K562 (cell line): ENCODE measurements around the gene SEC14L1. TPM values are rescaled to one million over a fixed set of nuclear protein-coding genes. Genes with fewer than 3 reads are reported as not detected.

Source experiments
- CAMTA2 ChIP-seq: fragments of 250-450 bp; sonication (Bioruptor Pico); conservative IDR thresholded peaks from 2 replicates; pipeline ENCODE4 v1.5.1; 2022
- CREM ChIP-seq: IDR thresholded peaks from 2 replicates; pipeline ENCODE4 v1.6.1; 2014; ENCODE audit warnings: antibody characterized with exemption, low read depth
- E2F5 ChIP-seq: sonication (generic); formaldehyde crosslinking; IDR thresholded peaks from 2 replicates; pipeline ENCODE4 v1.8.0; 2022; ENCODE audit warnings: mild to moderate bottlenecking, missing genetic modification reagents
- MXD1 ChIP-seq: fragments of 250-450 bp; sonication (Bioruptor Pico); IDR thresholded peaks from 2 replicates; pipeline ENCODE4 v1.8.0; 2021; ENCODE audit warnings: borderline replicate concordance, mild to moderate bottlenecking, moderate library complexity; ENCODE audit not compliant: poor library complexity, severe bottlenecking
- NELFE ChIP-seq: IDR thresholded peaks from 2 replicates; pipeline ENCODE4 v1.6.1; 2011; ENCODE audit warnings: mild to moderate bottlenecking; ENCODE audit not compliant: insufficient read depth, insufficient read length
- NR2C1 ChIP-seq, 2 experiments: fragments of 450-650 bp; IDR thresholded peaks; 2 replicates each; pipeline ENCODE4 v1.6.1; 2017; ENCODE audit warnings: mild to moderate bottlenecking in 2 of 2, antibody characterized with exemption in 1 of 2, inconsistent platforms in 1 of 2, missing compliant biosample characterization in 1 of 2, missing genetic modification characterization in 1 of 2
- RBBP5 ChIP-seq: fragments of 200-600 bp; sonication (generic); IDR thresholded peaks from 2 replicates; pipeline ENCODE4 v1.6.1; 2012; ENCODE audit warnings: borderline replicate concordance, mild to moderate bottlenecking, low read length, control low read depth, inconsistent platforms; ENCODE audit not compliant: insufficient read depth, poor library complexity, severe bottlenecking
- SETDB1 ChIP-seq: IDR thresholded peaks from one replicate; pipeline ENCODE4 v1.6.1; 2012; ENCODE audit warnings: low read length, control low read depth, inconsistent platforms
- SMARCA4 ChIP-seq: fragments of 450-650 bp; IDR thresholded peaks from 2 replicates; pipeline ENCODE4 v1.6.1; 2016
- SREBF2 ChIP-seq: sonication (generic); formaldehyde crosslinking; IDR thresholded peaks from 2 replicates; pipeline ENCODE4 v1.4.0; 2020; ENCODE audit warnings: mild to moderate bottlenecking, missing genetic modification reagents
- TARDBP ChIP-seq: fragments of 450-650 bp; IDR thresholded peaks from 2 replicates; pipeline ENCODE4 v1.6.1; 2016
- TFE3 ChIP-seq: fragments of 450-650 bp; formaldehyde crosslinking; IDR thresholded peaks from 2 replicates; pipeline ENCODE4 v1.4.0; 2020; ENCODE audit warnings: mild to moderate bottlenecking, mixed read lengths
- ZNF212 ChIP-seq: fragments of 450-650 bp; formaldehyde crosslinking; IDR thresholded peaks from 2 replicates; pipeline ENCODE4 v1.4.0; 2020; ENCODE audit warnings: mild to moderate bottlenecking
- polyA plus RNA-seq, 8 experiments: library from polyadenylated mRNA; depleted of rRNA in 4 of 8; stranded (reverse) in 5 of 8; unstranded in 3 of 8; fragments of >200 nt; fragmentation: Nextera tagmentation in 2 of 8; fragmentation: Illumina TruSeq in 1 of 8; extraction: Ambion mirVana in 2 of 8; extraction: Trizol in 1 of 8; gene quantifications; 2 replicates each; pipeline versions ENCODE4 v1.2.1 to v1.2.3, GENCODE V29; 2011 to 2014; ENCODE audit warnings: inconsistent platforms in 1 of 8, missing spikeins in 1 of 8
- total RNA-seq, 7 experiments: library from RNA; depleted of rRNA in 6 of 7; stranded (reverse); fragments of >200 nt in 6 of 7; fragmentation: Illumina TruSeq in 2 of 7; extraction: Trizol in 2 of 7; gene quantifications; 2 replicates each; pipeline versions ENCODE4 v1.2.1 to v1.2.3, GENCODE V29; 2011 to 2021; ENCODE audit warnings: low replicate concordance in 1 of 7
- TF ChIP-seq, protein P1 (sequence below): sonication (generic); formaldehyde crosslinking; IDR thresholded peaks from 2 replicates; pipeline ENCODE4 v1.8.0; 2023; ENCODE audit warnings: missing genetic modification reagents, mild to moderate bottlenecking, borderline replicate concordance

The SEC14L1 gene
- total and polyA plus RNA-seq, 9 of the 15 experiments (the other 6 are each of a cell fraction or from before 2014, with no cell fraction given): 3.1 to 39.7 (median 15.2) TPM

GRCh38 chr17:77140166-77140877 is 447 bp upstream of the SEC14L1 start (continued):
- TF ChIP-seq RBBP5: peak; percentile 45
- TF ChIP-seq E2F5 (CRISPR knock-in tag): no peak
- TF ChIP-seq SMARCA4: 0 out of 2 replicates have a peak, but pooled peaks have one; percentile 25
- TF ChIP-seq NELFE: no peak
- TF ChIP-seq SREBF2 (CRISPR knock-in tag): no peak
- TF ChIP-seq SETDB1: no peak
- no peak for TF ChIP-seq ZNF212 (CRISPR knock-in tag)
- TF ChIP-seq MXD1 (CRISPR knock-in tag): no peak
- no peak; the same call in 1 of the 2 replicates for TF ChIP-seq CAMTA2 (CRISPR knock-in tag)
- TF ChIP-seq, protein P1, sequence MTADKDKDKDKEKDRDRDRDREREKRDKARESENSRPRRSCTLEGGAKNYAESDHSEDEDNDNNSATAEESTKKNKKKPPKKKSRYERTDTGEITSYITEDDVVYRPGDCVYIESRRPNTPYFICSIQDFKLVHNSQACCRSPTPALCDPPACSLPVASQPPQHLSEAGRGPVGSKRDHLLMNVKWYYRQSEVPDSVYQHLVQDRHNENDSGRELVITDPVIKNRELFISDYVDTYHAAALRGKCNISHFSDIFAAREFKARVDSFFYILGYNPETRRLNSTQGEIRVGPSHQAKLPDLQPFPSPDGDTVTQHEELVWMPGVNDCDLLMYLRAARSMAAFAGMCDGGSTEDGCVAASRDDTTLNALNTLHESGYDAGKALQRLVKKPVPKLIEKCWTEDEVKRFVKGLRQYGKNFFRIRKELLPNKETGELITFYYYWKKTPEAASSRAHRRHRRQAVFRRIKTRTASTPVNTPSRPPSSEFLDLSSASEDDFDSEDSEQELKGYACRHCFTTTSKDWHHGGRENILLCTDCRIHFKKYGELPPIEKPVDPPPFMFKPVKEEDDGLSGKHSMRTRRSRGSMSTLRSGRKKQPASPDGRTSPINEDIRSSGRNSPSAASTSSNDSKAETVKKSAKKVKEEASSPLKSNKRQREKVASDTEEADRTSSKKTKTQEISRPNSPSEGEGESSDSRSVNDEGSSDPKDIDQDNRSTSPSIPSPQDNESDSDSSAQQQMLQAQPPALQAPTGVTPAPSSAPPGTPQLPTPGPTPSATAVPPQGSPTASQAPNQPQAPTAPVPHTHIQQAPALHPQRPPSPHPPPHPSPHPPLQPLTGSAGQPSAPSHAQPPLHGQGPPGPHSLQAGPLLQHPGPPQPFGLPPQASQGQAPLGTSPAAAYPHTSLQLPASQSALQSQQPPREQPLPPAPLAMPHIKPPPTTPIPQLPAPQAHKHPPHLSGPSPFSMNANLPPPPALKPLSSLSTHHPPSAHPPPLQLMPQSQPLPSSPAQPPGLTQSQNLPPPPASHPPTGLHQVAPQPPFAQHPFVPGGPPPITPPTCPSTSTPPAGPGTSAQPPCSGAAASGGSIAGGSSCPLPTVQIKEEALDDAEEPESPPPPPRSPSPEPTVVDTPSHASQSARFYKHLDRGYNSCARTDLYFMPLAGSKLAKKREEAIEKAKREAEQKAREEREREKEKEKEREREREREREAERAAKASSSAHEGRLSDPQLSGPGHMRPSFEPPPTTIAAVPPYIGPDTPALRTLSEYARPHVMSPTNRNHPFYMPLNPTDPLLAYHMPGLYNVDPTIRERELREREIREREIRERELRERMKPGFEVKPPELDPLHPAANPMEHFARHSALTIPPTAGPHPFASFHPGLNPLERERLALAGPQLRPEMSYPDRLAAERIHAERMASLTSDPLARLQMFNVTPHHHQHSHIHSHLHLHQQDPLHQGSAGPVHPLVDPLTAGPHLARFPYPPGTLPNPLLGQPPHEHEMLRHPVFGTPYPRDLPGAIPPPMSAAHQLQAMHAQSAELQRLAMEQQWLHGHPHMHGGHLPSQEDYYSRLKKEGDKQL (CRISPR knock-in tag): 0 out of 2 replicates have a peak, but pooled peaks have one; percentile 24
- no peak for TF ChIP-seq NR2C1 (IDR thresholded peaks at IDR 0.05)
- peak; percentile 67; the same call in 1 of the 2 replicates for TF ChIP-seq NR2C1 (tag; IDR thresholded peaks at IDR 0.05)
- TF ChIP-seq TFE3: no peak
- TF ChIP-seq CREM: peak; percentile 88
- 0 out of 2 replicates have a peak, but pooled peaks have one; percentile 19 for TF ChIP-seq TARDBP
- TF ChIP-seq, all 486 proteins: peak for 157
